GM19468 (cell line): ENCODE measurements around the gene ID2.

Experiments used
- ATAC-seq: cut with Tn5 transposase; IDR thresholded peaks from one replicate; pipeline ENCODE4 v1.9.1; 2021; ENCODE audit warnings: mild to moderate bottlenecking, moderate library complexity, moderate number of reproducible peaks; ENCODE audit not compliant: unreplicated experiment; ENCODE audit errors: extremely low read depth

The ID2 gene

GRCh38 chr2:8680822-8681760 lies 765 bp upstream of the ID2 start:
- ATAC-seq = no peak

GRCh38 chr2:8682719-8683667 lies 1.1 kb downstream of the ID2 start:
- ATAC-seq = no peak

GRCh38 chr2:8684540-8684877 lies 2.7 kb downstream of the ID2 start:
- no peak for ATAC-seq

- no peak for ATAC-seq
These were observed 3.2 kb downstream of the ID2 start for GRCh38 chr2:8684878-8685696.

- ATAC-seq = no peak
These were observed 4.0 kb downstream of the ID2 start for GRCh38 chr2:8685697-8686358.

GRCh38 chr2:8691859-8692437 lies 10.1 kb downstream of the ID2 start:
- ATAC-seq = no peak

- ATAC-seq = no peak
These were observed 10.9 kb downstream of the ID2 start for GRCh38 chr2:8692783-8693156.

GRCh38 chr2:8693157-8693821 lies 11.4 kb downstream of the ID2 start:
- no peak for ATAC-seq

- ATAC-seq = no peak
These were observed 12.9 kb downstream of the ID2 start for GRCh38 chr2:8694737-8695136.

- no peak for ATAC-seq
These were observed 15.3 kb downstream of the ID2 start for GRCh38 chr2:8697190-8697589.

- ATAC-seq = no peak
These were observed 18.0 kb downstream of the ID2 start for GRCh38 chr2:8699839-8700238.

GRCh38 chr2:8701681-8702379 lies 20.0 kb downstream of the ID2 start:
- ATAC-seq = no peak

GRCh38 chr2:8704906-8705305 lies 23.1 kb downstream of the ID2 start:
- no peak for ATAC-seq

GRCh38 chr2:8709611-8710010 lies 27.8 kb downstream of the ID2 start:
- no peak for ATAC-seq

GRCh38 chr2:8710951-8711350 lies 29.1 kb downstream of the ID2 start:
- ATAC-seq = no peak

- no peak for ATAC-seq
These were observed 32.4 kb downstream of the ID2 start for GRCh38 chr2:8714283-8714682.

- no peak for ATAC-seq
These were observed 33.1 kb downstream of the ID2 start for GRCh38 chr2:8714971-8715370.

- no peak for ATAC-seq
These were observed 37.7 kb downstream of the ID2 start for GRCh38 chr2:8719528-8719927.
